ENCODE measurements around the gene PCDH19. TPM values are rescaled to one million over a fixed set of nuclear protein-coding genes. Genes with fewer than 3 reads are reported as not detected.

Gene PCDH19
- total RNA-seq, 2 experiments from 2014 or later: not detected

DNA sequence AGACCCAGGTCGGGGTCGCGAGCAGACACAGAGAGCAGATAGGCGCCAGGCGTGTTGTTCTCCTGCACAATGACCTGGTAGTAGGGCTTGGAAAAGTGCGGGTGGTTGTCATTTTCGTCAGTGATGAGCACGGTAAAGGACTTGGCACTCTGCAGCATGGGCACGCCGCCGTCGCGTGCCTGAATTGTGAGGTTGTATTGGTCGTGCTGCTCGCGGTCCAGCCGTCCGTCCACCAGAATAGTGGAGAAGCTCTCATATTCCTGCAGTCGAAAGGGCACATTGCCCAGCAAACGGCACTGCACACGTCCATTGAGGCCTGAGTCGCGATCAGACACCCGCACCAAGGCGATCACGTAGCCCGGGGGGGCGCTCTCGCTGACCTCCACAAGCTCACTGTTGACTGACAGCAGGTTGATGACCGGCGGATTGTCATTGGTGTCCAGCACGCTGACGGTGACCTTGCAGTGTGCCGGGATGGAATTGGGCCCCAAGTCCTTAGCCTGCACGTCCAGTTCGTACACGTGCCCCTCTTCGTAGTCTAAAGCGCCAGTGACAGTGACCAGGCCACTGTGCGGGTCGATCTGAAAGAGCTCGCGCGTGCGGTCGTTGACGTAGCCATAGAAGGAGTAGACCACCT, 2.8 kb downstream of the PCDH19 start:
- no peaks in the 10 kb centered on the region for H3K4me1 ChIP-seq (ENCODE audit: insufficient read depth, low read length, poor library complexity, severe bottlenecking)
- POLR2A ChIA-PET: no interaction called here
- H3K36me3 ChIP-seq (ENCODE audit: insufficient read depth, low read length): no peaks in the 10 kb centered on the region
- H3K9me2 ChIP-seq (ENCODE audit: insufficient read depth, low read length): no peaks in the 10 kb centered on the region
- no peak overlapping the region for H3K27ac ChIP-seq (ENCODE audit: low read depth, low read length, poor library complexity, severe bottlenecking)
- no TSS peak for BruUV-seq (replicated peaks)
- no peaks in the 10 kb centered on the region for H3K9me3 ChIP-seq (ENCODE audit: low read length)
- CTCF ChIA-PET (ENCODE audit: unreplicated experiment): no interaction called here
- H3K79me2 ChIP-seq (ENCODE audit: insufficient read depth, low read depth, low read length): no peaks in the 10 kb centered on the region
- no peak overlapping the region for H2AFZ ChIP-seq (ENCODE audit: low read length)
- intact Hi-C loops (cut with micrococcal nuclease; ENCODE audit: unreplicated experiment): no loop called here
- no peak for DNase-seq (ENCODE audit: low spot score)
- H4K20me1 ChIP-seq (ENCODE audit: insufficient read depth, low read length): no peaks in the 10 kb centered on the region
- TF ChIP-seq EZH2phosphoT487 (IDR thresholded peaks at IDR 0.05; ENCODE audit: borderline replicate concordance, low read depth, low read length): no peak
- TF ChIP-seq, protein P1, sequence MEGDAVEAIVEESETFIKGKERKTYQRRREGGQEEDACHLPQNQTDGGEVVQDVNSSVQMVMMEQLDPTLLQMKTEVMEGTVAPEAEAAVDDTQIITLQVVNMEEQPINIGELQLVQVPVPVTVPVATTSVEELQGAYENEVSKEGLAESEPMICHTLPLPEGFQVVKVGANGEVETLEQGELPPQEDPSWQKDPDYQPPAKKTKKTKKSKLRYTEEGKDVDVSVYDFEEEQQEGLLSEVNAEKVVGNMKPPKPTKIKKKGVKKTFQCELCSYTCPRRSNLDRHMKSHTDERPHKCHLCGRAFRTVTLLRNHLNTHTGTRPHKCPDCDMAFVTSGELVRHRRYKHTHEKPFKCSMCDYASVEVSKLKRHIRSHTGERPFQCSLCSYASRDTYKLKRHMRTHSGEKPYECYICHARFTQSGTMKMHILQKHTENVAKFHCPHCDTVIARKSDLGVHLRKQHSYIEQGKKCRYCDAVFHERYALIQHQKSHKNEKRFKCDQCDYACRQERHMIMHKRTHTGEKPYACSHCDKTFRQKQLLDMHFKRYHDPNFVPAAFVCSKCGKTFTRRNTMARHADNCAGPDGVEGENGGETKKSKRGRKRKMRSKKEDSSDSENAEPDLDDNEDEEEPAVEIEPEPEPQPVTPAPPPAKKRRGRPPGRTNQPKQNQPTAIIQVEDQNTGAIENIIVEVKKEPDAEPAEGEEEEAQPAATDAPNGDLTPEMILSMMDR (conservative IDR thresholded peaks at IDR 0.05; ENCODE audit: low read length): no peak
- H3K4me2 ChIP-seq (ENCODE audit: low read length): no peak overlapping the region
- H3K4me3 ChIP-seq (ENCODE audit: low read depth, low read length, poor library complexity, severe bottlenecking): no peak overlapping the region

- Histone ChIP-seq H4K20me1 (ENCODE audit: insufficient read depth, low read length) (no peaks in the 10 kb centered on the region), H3K79me2 (ENCODE audit: insufficient read depth, low read depth, low read length) (no peaks in the 10 kb centered on the region), H3K4me2 (ENCODE audit: low read length) (no peak overlapping the region), H3K4me1 (ENCODE audit: insufficient read depth, low read length, poor library complexity, severe bottlenecking) (no peaks in the 10 kb centered on the region), H2AFZ (ENCODE audit: low read length) (no peak overlapping the region), H3K9me2 (ENCODE audit: insufficient read depth, low read length) (no peaks in the 10 kb centered on the region), H3K27ac (ENCODE audit: low read depth, low read length, poor library complexity, severe bottlenecking) (no peak overlapping the region), H3K9me3 (ENCODE audit: low read length) (no peaks in the 10 kb centered on the region), H3K36me3 (ENCODE audit: insufficient read depth, low read length) (no peaks in the 10 kb centered on the region), H3K4me3 (ENCODE audit: low read depth, low read length, poor library complexity, severe bottlenecking) (no peak overlapping the region)
- no TSS peak for BruUV-seq (replicated peaks)
- POLR2A ChIA-PET: no interaction called here
- intact Hi-C loops (cut with micrococcal nuclease; ENCODE audit: unreplicated experiment): no loop called here
- no peak for DNase-seq (ENCODE audit: low spot score)
- TF ChIP-seq, protein P1 (conservative IDR thresholded peaks at IDR 0.05; ENCODE audit: low read length): no peak
- TF ChIP-seq EZH2phosphoT487 (IDR thresholded peaks at IDR 0.05; ENCODE audit: borderline replicate concordance, low read depth, low read length): no peak
- CTCF ChIA-PET (ENCODE audit: unreplicated experiment): no interaction called here
Observed at GRCh38 chrX:100405424-100405823, 4.6 kb downstream of the PCDH19 start.

GRCh38 chrX:100404851-100405250, 5.2 kb downstream of the PCDH19 start:
- ChIA-PET CTCF (ENCODE audit: unreplicated experiment) (no interaction called here), POLR2A (no interaction called here)
- intact Hi-C loops (cut with micrococcal nuclease; ENCODE audit: unreplicated experiment): no loop called here
- no TSS peak for BruUV-seq (replicated peaks)
- no peak for DNase-seq (ENCODE audit: low spot score)
- Histone ChIP-seq H3K79me2 (ENCODE audit: insufficient read depth, low read depth, low read length) (no peaks in the 10 kb centered on the region), H3K4me1 (ENCODE audit: insufficient read depth, low read length, poor library complexity, severe bottlenecking) (no peaks in the 10 kb centered on the region), H3K27ac (ENCODE audit: low read depth, low read length, poor library complexity, severe bottlenecking) (no peak overlapping the region), H3K4me3 (ENCODE audit: low read depth, low read length, poor library complexity, severe bottlenecking) (no peak overlapping the region), H4K20me1 (ENCODE audit: insufficient read depth, low read length) (no peaks in the 10 kb centered on the region), H3K9me3 (ENCODE audit: low read length) (no peaks in the 10 kb centered on the region), H3K9me2 (ENCODE audit: insufficient read depth, low read length) (no peaks in the 10 kb centered on the region), H2AFZ (ENCODE audit: low read length) (no peak overlapping the region), H3K4me2 (ENCODE audit: low read length) (no peak overlapping the region), H3K36me3 (ENCODE audit: insufficient read depth, low read length) (no peaks in the 10 kb centered on the region)
- TF ChIP-seq EZH2phosphoT487 (IDR thresholded peaks at IDR 0.05; ENCODE audit: borderline replicate concordance, low read depth, low read length): no peak
- TF ChIP-seq, protein P1 (conservative IDR thresholded peaks at IDR 0.05; ENCODE audit: low read length): no peak
